ENCODE data around the gene DCUN1D5. TPM values are rescaled to one million over a fixed set of nuclear protein-coding genes. Genes with fewer than 3 reads are reported as not detected.

DCUN1D5 gene
- total and polyA plus RNA-seq, 2 of the 8 experiments (the other 6 are each of a cell fraction or from before 2014, with no cell fraction given): 76.1 to 95.4 TPM

DNA sequence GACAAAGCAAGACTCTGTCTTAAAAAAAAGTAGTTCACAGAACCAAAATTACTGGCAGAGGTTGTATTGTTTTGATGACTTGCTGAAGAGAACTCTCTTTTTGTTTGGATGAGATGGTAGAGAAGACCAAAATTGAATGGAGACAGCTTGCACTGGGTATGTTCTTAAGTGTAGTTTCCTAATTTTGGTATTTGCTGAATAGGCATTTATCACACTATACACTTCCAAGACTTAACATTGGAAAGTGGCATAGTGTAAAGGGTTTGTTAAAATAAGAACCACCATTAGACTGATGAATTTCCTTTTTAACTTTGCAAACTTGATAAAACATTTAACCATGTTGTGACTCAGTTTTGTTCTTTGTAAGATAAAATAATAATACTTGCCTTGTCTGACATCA, 5.3 kb upstream of the DCUN1D5 start (continued):
- TF ChIP-seq NRF1 (IDR thresholded peaks at IDR 0.05; ENCODE audit: low read depth, low read length): no peak
- peak; percentile 39; the same call in 1 of the 2 replicates for TF ChIP-seq MAFK (IDR thresholded peaks at IDR 0.05; ENCODE audit: low read depth, low read length)
